GM19099 (cell line): ENCODE measurements around the gene CAMKK1.

ENCODE experiments used
- POLR2A ChIP-seq: IDR thresholded peaks from 3 replicates; pipeline ENCODE4 v1.6.1; 2011; ENCODE audit warnings: low read depth; ENCODE audit not compliant: insufficient read length; ENCODE audit errors: extremely low read depth

Gene CAMKK1

DNA sequence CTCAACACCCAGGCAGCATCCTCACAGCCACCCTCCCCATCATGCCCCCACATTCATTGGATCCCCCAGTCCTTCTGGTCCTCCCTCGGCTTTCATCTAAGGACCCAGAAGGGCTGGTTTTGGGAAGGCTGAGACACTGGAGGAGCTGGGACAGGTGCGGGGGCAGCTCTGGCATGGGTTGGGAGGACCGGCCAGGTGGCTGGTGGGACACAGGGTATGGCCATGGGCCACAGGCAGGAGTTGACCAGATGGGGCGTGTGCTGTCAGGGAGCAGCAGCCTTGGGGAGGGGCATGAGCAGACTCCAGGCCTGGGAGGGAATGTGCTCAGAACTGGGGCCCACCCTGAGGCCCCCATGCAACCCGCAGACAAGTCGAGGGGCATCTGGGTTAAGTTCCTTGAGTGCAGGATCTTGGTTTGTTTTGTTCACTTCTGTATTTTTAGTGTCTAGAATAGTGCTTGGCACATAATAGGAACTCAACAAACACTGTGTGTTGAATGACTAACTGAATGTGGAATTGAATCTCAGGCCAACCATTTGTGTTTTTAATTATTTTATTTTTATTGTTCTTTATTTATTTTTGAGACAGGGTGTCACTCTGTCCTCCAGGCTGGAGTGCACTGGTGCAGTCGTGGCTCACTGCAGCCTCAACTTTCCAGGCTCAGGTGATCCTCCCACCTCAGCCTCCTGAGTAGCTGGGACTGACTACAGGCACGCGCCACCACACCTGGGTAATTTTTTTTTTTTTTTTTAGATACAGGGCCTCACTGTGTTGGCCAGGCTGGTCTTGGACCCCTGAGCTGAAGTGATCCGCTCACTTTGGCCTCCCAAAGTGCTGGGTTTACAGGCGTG, 17.8 kb upstream of the CAMKK1 start:
- TF ChIP-seq POLR2A = no peak

DNA sequence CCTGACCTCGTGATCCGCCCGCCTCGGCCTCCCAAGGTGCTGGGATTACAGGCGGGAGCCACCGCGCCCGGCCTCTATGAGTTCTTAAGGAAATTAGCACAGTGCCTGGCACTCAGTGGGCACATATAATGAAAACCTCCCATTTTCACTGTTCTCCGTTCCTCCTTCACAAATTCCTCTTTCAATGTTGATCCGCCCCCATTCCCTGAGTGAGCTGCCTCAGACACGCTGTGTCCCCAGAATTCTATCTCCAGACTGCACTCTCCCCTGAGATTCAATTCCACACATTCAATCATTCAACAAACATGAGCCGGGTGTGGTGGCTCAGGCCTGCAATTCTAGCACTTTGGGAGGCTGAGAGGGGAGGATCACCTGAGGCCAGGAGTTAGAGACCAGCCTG, 16.4 kb upstream of the CAMKK1 start:
- TF ChIP-seq POLR2A = no peak

DNA sequence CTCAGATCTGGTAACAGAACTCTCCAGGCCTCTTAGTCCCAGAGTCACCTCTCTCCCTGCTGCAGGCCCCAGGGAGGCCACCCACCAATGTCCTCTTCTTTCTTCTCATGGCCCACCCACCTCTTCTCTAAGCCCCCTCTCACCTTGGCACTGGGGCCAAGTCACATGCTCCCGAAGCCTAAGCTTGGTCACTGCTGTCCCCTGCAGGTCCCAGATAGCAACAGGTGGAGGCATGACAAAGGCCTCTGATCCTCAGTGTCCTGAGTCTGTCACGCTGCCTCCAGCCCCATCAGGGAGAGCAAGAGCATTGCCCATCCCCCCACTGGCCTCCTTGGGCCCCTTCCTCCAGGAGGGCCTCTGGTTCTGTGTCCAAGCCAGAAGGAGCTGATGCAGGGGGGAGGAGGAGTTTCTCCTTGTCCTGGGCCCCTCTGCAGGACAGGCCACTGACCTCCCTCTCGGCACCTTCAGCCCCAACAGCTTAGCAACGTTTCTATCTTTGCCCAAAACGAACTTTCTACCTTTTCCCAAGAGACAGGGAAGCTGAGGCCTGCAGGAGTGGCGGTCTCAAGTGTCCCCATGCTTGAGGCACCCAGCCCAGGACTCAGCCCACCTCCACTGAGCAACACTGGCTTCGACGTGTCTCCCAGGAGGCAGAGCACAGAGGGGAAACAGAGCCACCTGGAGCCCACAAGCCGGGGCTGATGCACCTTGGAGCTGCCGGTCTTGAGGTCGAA, 14.8 kb upstream of the CAMKK1 start:
- no peak for TF ChIP-seq POLR2A

DNA sequence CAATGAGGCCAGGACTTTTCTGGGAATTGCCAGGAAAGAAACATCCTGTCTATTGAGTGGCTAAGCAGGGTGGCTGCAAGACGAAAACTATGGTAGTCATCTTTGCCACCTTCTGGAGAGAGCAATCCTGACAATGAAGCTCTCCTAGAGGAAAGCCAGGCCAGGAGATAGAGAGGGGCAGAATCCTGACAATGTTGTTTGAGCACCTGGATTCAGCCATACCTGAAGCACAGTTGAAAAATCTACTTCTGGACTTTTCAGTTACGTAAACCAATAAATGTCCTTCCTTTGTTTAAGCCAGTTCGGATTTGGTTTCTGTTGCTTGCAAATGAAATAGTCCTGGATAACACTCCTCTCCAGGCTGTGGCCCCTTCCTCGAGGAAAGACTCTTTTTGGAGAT, 14.0 kb upstream of the CAMKK1 start:
- TF ChIP-seq POLR2A = no peak

DNA sequence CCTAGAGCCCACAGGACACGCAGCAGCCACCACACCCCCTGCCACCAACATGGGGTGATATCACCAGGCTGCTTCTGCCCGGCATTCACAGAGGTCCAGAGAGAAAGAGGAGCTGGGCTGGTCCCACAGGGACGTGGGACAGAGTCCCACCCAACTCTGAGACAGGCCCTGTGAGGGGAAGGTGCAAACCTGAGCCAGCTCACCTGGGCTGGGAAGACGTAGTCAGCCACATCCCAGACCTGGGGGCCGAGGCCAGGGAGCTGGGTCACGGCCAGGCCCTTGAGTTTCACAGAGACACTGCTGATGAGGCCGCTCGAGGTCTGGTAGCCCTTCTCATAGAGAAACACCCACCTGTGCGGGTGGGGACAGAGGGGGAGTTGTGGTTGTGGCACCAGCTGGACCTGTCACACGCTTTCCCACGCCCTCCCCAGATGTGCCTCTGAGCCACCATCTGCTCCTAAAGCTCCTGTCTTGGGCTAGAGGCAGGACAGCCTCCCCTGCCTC, 12.2 kb upstream of the CAMKK1 start:
- no peak for TF ChIP-seq POLR2A

DNA sequence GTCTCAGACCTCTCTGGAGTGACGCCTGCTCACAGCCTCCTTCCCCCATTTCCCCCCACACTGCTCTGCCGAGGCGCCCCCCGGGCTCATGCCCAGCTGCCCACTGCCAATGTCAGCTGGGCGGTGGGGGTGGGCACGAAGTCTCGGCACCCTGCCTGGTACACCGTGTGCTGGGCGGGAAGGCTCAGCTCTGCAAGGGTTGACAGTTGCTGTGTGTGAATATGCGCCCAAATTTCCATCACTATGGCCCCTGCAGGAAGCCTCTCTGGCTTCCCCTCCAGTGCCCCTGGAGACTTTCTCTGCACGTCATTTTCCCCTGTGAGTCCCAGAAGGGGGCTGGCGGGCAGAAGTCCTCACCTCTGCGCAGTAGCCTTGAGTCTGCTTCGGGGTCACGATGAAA, 11.6 kb upstream of the CAMKK1 start:
- no peak for TF ChIP-seq POLR2A

DNA sequence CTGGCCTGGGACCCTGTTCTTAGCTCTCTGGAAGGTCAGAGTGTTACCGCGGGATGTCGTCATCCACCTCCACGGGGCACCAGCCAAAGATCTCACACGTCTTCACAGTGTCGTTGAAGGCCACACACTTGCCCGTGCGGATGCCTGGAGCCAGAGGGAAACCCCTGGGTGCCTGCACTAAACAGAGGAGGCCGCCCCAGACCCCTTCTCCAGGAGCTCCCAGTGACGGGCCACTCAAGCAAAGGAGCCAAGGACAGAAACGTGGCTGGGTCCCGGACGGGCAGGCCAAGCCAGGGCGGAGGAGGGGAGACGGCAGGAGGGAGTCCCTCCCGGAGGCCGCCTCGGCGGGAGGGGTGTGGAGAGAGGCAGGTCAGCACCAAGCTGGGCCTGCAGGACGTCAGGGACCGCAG, 11.0 kb upstream of the CAMKK1 start:
- no peak for TF ChIP-seq POLR2A

DNA sequence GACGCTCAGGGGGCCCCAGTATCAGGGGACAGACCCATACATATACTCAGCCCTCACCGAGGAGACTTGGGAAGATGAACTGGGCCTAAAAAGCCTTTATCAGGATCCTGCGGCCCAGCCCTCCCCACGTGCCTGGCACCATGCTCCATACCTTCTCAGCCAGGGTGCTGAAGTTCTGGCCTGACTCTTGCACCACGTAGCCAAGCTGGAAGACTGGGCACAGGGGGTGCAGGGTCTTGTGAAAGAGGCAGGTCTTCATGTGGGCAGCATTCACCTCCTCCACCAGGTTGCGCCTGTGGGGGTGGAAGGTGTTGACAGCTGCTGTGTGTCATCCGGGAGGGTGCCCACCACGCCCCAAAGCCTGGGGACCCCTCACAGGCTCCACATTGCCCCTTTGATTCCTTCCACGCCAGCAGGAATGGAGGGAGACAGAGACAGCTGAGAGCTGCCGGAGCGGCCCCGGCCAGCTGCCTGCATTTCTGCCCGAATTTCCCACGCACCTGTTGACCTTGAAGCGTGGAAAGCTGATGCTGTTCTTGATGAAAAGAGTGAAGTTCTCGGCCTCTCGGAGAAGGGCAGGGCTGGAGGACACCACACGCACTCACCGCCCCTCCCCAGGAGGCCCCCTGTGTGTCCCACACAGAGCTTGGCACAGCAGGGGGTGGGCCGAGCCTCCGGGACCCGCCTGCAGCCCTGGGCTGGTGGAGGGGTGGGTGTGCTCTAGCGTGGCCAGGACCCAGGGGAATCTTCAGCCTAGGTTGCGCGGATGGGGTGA, 10.4 kb upstream of the CAMKK1 start:
- TF ChIP-seq POLR2A = no peak

DNA sequence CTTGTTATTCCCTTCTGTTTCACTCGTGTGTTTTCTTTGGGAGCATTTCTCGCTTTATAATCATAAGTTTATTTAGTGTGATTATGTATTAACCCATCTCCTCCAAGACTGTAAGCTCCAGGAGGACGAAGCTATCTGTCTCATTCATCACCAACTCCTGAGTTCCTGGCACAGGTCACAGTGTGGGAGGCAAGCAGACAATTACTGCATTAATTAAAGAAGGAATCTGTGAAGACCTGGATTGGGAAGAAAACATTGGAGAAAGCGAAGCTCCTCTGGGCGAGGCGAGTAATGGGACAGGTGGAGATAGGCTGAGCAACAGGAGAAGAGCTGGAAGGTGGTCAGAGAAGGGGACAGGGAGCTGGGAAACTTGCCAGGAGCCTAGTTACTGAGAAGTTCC, 7.8 kb upstream of the CAMKK1 start:
- TF ChIP-seq POLR2A = no peak

DNA sequence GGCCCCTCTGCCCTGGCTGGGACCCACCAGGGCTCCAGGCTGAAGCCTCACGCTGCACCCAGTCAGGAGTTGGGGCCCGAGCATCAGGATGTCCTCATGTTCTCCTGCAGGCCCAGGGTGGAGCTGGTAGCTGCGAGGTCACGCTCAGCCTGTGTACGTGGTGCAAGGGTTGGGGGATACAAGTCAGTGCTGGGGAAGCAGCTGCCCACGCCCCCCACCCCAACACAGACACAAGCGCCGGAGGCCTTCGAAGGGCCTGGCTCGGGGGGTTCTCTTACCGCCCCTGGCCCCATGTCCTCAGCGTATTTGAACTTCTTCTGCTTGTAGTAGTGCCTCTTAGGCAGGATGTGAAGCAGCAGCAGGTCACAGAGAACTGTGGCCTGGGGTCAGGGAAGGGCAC, 4.9 kb upstream of the CAMKK1 start:
- no peak for TF ChIP-seq POLR2A

DNA sequence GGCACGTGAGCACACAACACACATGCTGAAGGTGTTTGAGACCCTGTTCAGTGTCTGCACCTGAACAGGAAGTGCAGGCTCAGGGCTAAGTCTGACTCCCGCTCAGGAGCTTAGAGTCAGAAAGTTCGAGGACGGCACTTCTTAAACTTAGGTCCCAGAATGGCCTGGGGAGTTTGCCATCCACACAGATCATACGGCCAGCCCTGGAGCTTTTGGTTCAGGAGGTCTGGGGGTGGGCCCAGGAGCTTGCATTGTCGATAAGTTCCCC, 4.0 kb upstream of the CAMKK1 start:
- TF ChIP-seq POLR2A = no peak

DNA sequence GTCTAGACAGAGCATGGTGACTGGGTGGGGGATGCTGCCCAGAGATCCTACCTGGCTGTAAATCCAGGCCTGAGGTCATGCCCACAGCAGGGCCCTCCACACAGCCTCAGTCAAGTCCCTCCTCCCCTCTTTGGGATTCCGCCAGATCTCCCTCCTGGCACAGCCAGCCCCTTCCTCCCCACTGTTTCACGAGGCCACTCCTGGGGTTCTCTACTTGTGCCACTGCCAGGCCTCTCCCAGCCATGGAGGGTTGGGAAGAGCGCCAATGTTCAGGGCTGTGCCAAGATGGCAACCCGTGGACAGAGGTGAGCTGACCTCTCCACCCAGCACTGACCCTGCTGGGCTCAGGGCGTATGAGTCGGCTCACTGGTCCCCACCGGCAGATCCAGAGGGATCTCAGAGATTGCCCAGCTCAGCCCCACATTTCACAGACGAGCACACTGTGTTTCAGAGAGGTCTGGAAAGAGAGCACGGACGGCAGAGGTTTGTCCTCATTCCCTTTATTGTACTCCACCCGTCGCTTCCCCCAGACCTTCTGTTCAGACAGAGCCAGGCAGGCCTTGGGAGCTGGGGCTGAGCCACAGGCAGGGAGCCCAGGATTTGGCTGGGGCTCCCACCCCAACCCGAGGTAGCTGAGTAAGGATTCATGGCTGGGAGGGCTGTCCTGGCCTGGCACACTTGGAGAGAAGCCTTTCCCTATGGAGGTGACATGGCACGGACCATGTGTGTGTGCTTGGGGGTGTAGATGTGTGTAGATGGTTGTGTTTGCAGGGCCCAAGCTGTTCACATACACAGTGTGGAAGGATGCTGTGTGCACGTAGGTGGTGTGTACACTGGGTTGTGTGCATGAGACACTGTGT, 3.5 kb upstream of the CAMKK1 start:
- no peak for TF ChIP-seq POLR2A

DNA sequence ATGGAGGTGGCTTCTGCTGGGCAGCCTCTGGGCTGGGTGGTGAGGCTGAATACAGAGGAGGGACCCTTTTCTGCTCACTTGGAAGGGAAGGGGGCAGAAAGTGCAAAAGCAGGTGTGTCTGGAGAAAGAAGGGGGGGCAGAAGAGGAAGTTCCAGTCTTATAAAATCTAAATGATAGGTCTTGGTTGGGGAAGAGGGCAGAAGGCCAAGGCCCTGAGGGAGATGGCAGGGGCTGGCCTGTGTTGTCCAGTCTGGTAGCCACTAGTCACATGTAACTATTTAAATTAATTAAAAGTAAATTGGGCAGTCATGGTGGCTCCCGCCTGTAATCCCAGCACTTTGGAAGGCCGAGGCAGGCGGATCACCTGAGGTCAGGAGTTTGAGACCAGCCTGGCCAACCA, 2.5 kb upstream of the CAMKK1 start:
- no peak for TF ChIP-seq POLR2A

DNA sequence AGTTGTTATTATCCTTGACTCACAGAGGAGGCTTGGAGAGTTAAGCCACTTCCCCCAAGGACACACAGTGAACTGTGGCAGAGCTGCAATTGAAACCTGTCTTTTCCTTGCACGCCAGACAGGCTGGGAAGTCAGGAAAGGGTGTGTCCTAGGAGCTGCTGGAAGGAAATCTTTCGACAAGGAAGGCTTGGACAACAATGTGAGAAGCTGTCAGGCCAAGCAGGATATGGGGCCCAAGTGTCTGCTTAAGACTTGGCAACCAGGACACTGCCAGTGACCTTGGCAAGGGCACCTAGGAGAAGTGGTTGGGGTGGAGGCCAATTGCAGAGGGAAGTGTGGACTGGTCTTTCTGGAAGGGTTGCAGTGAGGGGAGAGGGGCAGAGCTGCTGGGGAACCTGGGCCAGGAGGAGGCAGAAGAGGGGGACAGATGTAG, 2.1 kb upstream of the CAMKK1 start:
- no peak for TF ChIP-seq POLR2A

DNA sequence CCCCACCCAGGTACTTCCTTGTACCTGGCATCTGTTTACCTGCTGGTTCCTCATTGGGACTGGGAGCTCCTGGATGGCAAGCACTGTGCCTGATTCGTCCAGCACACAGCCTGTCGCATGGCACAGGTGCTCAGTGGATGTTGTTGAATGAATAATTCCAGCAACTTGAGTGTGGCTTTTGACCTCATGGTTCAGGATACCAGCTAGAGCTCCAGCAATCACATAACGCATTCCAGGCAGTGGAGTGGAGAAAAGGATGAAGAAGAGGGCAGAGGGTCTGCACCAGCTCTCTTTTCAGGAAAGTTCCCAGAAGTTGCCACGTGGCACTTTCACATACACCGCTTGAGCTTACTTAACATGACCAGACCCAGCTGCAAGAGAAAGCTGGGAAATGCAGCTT, 1.3 kb upstream of the CAMKK1 start:
- TF ChIP-seq POLR2A = no peak
